AG04449 (cell line): ENCODE results near the gene MB21D2.

Experiments used
- CTCF ChIA-PET: fragments of 350-600 bp; formaldehyde crosslinking; extraction: SDS; loops from one replicate; lab custom pipeline; 2021; ENCODE audit warnings: antibody characterized with exemption; lab: Yijun Ruan, JAX
- POLR2A ChIA-PET: fragments of 400-600, 350-600 bp; formaldehyde crosslinking; extraction: SDS; loops from one replicate; lab custom pipeline; 2020; ENCODE audit warnings: antibody characterized with exemption, inconsistent platforms; lab: Yijun Ruan, JAX
- DNase-seq: peaks from one replicate; pipeline ENCODE4 v3.0.0-alpha.2; 2010; ENCODE audit warnings: low read depth, low spot score
- H3K4me3 ChIP-seq: 2 replicates; pipeline ENCODE4 v1.5.1; 2011; ENCODE audit warnings: low read depth, mild to moderate bottlenecking, control low read depth, low read length
- TF ChIP-seq, protein P1 (sequence below): IDR thresholded peaks from one replicate; pipeline ENCODE4 v1.5.1; 2011; ENCODE audit warnings: mild to moderate bottlenecking, moderate library complexity, low read length, control low read depth, inconsistent platforms; ENCODE audit not compliant: insufficient read depth; ENCODE audit errors: missing control alignments

The MB21D2 gene

DNA sequence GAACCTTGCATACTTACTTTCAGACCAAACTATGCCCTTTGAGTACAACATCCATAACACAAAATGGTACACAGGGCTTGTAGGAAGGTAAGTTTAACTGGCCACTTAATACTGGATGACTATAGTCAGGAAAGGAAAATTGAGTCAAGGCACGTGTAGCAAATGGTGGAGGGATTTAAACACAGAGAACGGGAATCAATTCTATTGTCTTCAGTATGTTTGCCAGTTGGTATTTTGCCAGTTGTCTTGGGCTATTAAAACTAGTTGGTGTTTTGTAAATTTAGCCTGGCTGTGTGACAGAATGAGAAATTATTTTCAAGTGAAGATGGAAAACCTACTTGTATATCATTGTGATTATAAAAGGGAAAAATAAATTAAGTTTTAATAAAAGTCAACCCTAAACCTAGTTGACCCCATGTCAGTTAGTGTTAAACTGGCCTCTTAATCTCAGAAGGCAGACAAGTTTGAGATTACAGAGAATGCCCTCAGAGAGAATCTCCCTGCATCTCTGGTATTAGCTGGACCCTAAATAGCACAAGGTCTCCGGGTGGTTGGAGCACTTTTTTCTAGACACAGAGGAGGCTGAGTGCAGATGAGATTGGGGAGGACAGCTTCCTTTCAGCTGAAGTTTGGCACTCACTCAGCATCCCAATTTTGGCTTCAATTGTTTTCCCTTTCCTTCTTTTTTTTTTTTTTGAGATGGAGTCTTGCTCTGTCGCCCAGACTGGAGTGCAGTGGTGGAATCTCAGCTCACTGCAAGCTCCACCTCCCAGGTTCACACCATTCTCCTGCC lies 91.2 kb downstream of the MB21D2 start:
- TF ChIP-seq, protein P1, sequence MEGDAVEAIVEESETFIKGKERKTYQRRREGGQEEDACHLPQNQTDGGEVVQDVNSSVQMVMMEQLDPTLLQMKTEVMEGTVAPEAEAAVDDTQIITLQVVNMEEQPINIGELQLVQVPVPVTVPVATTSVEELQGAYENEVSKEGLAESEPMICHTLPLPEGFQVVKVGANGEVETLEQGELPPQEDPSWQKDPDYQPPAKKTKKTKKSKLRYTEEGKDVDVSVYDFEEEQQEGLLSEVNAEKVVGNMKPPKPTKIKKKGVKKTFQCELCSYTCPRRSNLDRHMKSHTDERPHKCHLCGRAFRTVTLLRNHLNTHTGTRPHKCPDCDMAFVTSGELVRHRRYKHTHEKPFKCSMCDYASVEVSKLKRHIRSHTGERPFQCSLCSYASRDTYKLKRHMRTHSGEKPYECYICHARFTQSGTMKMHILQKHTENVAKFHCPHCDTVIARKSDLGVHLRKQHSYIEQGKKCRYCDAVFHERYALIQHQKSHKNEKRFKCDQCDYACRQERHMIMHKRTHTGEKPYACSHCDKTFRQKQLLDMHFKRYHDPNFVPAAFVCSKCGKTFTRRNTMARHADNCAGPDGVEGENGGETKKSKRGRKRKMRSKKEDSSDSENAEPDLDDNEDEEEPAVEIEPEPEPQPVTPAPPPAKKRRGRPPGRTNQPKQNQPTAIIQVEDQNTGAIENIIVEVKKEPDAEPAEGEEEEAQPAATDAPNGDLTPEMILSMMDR, result no peak
- CTCF ChIA-PET, result interaction anchor here (1.3 to 29.0 kb wide), 3 partner anchors 9 to 215 kb away, joined by 3 to 678 read pairs (median 9); no protein-coding TSS in a partner anchor
- H3K4me3 ChIP-seq, result no peak overlapping the region
- POLR2A ChIA-PET, result no interaction called here
- no peak for DNase-seq

GRCh38 chr3:192825657-192826200 lies 91.9 kb downstream of the MB21D2 start:
- H3K4me3 ChIP-seq, result no peak overlapping the region
- ChIA-PET CTCF (interaction anchor here (1.3 to 29.0 kb wide), 5 partner anchors 9 to 215 kb away, joined by 3 to 678 read pairs (median 9); no protein-coding TSS in a partner anchor), POLR2A (no interaction called here)
- TF ChIP-seq, protein P1, result no peak
- no peak for DNase-seq

GRCh38 chr3:192825216-192825615 lies 92.4 kb downstream of the MB21D2 start:
- no peak for DNase-seq
- CTCF ChIA-PET, result interaction anchor here (1.3 to 29.0 kb wide), 5 partner anchors 8 to 216 kb away, joined by 3 to 678 read pairs (median 9); no protein-coding TSS in a partner anchor
- TF ChIP-seq, protein P1, result no peak
- no peak overlapping the region for H3K4me3 ChIP-seq
- POLR2A ChIA-PET, result no interaction called here

GRCh38 chr3:192824313-192824712 lies 93.3 kb downstream of the MB21D2 start:
- TF ChIP-seq, protein P1, result no peak
- POLR2A ChIA-PET, result no interaction called here

DNA sequence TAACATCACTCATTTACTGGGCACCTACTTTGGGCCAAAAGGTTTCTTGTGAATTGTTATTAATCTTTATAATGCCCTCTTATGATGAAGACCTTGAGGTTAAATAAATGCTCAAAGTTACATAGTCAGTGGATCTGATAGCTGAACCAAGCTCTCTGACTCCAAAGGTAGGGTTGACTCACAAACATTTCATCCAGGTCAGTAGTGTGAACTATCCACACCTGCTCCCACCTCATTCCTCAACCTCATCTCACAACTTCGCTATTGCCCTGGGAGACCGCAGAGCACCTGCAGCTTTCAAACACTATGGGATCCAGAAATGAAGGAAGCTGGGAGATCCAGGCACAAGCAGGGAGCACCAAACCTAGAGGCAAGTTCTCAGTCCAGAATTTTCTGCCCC lies 96.5 kb downstream of the MB21D2 start:
- POLR2A ChIA-PET, result no interaction called here
- CTCF ChIA-PET, result interaction anchor here (29.0 kb wide), 1 partner anchor 220 kb away, joined by 678 read pairs; no protein-coding TSS in a partner anchor
- DNase-seq, result no peak
- TF ChIP-seq, protein P1, result no peak
- no peak overlapping the region for H3K4me3 ChIP-seq

More at GRCh38 chr3:192824313-192824712, 93.3 kb downstream of the MB21D2 start:
- CTCF ChIA-PET, result interaction anchor here (0.8 to 29.0 kb wide), 4 partner anchors 11 to 217 kb away, joined by 3 to 678 read pairs (median 10); no protein-coding TSS in a partner anchor
- no peak for DNase-seq
- no peak overlapping the region for H3K4me3 ChIP-seq

GRCh38 chr3:192820161-192820560 lies 97.5 kb downstream of the MB21D2 start:
- no peak for DNase-seq
- TF ChIP-seq, protein P1, result no peak
- no peak overlapping the region for H3K4me3 ChIP-seq
- ChIA-PET POLR2A (no interaction called here), CTCF (interaction anchor here (9.8 to 29.0 kb wide), 2 partner anchors 96 to 221 kb away, joined by 160 to 678 read pairs; partner anchors contain the start of gene MB21D2)
